Right lobe of liver (tissue), 6 donors: ENCODE measurements around the gene TRIM66. TPM values are rescaled to one million over a fixed set of nuclear protein-coding genes. Genes with fewer than 3 reads are reported as not detected.

Source experiments
- ATAC-seq, 4 donors: fragments of 200-7000 bp; cut with Tn5 transposase; one replicate each; pipeline ENCODE4 v1.9.1; 2020; ENCODE audit warnings: mild to moderate bottlenecking in 4 of 4, moderate library complexity in 4 of 4
- DNase-seq, 3 donors: peaks; one replicate each; pipeline ENCODE4 v3.0.0-alpha.2; 2020
- H3K27ac ChIP-seq, 3 donors: fragments of 200-600 bp; one replicate each; pipeline ENCODE4 v1.8.0; 2022
- H3K27me3 ChIP-seq, 2 donors: fragments of 200-600 bp; one replicate each; pipeline ENCODE4 v1.8.0; 2022
- H3K36me3 ChIP-seq, 4 donors: fragments of 200-600 bp; sonication (generic) in 1 of 4; one replicate each; pipeline versions ENCODE4 v1.5.1 to v1.8.0; 2017 to 2022; ENCODE audit warnings: control low read depth in 1 of 4
- H3K4me1 ChIP-seq, 4 donors: fragments of 200-600 bp; sonication (generic) in 1 of 4; one replicate each; pipeline versions ENCODE4 v1.5.1 to v1.8.0; 2017 to 2022; ENCODE audit warnings: control low read depth in 1 of 4
- H3K4me3 ChIP-seq, 3 donors: fragments of 200-600 bp; one replicate each; pipeline ENCODE4 v1.8.0; 2022
- H3K9me3 ChIP-seq, 4 donors: fragments of 200-600 bp; sonication (generic) in 1 of 4; one replicate each; pipeline versions ENCODE4 v1.5.1 to v1.8.0; 2017 to 2022; ENCODE audit warnings: control low read depth in 1 of 4
- POLR2A ChIP-seq: fragments of 450-650 bp; IDR thresholded peaks from one replicate; pipeline ENCODE4 v1.6.1; 2017; ENCODE audit warnings: antibody characterized with exemption, mild to moderate bottlenecking
- WGBS: methylation state at CpG from one replicate; pipeline ENCODE4 v1.1.6; 2018; ENCODE audit warnings: low coverage, low lambda C conversion rate; ENCODE audit not compliant: insufficient coverage; ENCODE audit errors: missing lambda C conversion rate; 5-methylcytosine and 5-hydroxymethylcytosine counted together
- intact Hi-C, 2 donors: fragments of 100-400 bp; cut with DNase I; formaldehyde crosslinking; loops; one replicate each; pipeline versions ENCODE4 v1.11.2 to v1.14.1; 2022
- total RNA-seq, 6 experiments: library from RNA; depleted of rRNA in 2 of 6; stranded (reverse); fragments of >200 nt in 2 of 6; fragmentation: NEBNext Ultra II Directional in 3 of 6; extraction: Animal tissue kit (Norgen Biotek cat#: 25700) in 3 of 6; gene quantifications; one replicate each; pipeline versions ENCODE4 v1.1.0 to v1.2.4, GENCODE V29; 2016 to 2023
- TF ChIP-seq, protein P1 (sequence below), 4 donors: fragments of 200-600 bp in 3 of 4; fragments of 450-650 bp in 1 of 4; IDR thresholded peaks; one replicate each; pipeline versions ENCODE4 v1.5.1 to v1.8.0; 2016 to 2022; ENCODE audit warnings: antibody characterized with exemption in 4 of 4, mild to moderate bottlenecking in 2 of 4
- donor health status: DM: no; HTN: yes; CAD: no.
- donor health status: DM: no; HTN: no; CAD: no.
- donor health status: DM: no; HTN: no; CAD: no.
- donor health status: DM: no; HTN: yes; CAD: no.
- donor health status: DM: no; HTN: yes; CAD: no.

TRIM66 gene
- total RNA-seq, 6 experiments from 2014 or later: 4.0 to 16.4 (median 6.9) TPM

DNA sequence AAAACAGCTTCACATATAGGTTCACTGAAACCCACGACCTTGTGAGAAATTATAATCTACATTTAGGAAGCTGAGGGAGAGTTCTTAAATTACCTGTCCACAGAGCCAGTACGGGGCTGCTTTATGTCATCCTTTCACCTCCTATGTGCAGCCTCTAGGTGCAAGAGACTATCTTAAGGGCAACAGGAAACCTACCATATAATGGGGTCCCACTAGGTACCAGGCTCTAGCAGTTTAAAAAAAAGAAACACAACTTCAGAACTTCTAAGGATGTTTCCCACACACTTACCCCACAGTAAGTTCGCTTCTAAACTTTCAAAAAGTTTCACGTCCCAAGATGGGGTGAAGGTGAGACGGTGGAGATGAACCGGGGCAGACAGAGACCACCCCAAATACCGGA lies 89.0 kb downstream of the TRIM66 start:
- no peaks in the 10 kb centered on the region for H3K4me1 ChIP-seq
- no peaks in the 10 kb centered on the region for H3K9me3 ChIP-seq
- H3K36me3 ChIP-seq: no peaks in the 10 kb centered on the region
- peak overlapping the region in 2 of 3 donors; percentile 12 to 57 for H3K4me3 ChIP-seq
- intact Hi-C loops: no loop called here
- no peak for TF ChIP-seq POLR2A
- TF ChIP-seq, protein P1, sequence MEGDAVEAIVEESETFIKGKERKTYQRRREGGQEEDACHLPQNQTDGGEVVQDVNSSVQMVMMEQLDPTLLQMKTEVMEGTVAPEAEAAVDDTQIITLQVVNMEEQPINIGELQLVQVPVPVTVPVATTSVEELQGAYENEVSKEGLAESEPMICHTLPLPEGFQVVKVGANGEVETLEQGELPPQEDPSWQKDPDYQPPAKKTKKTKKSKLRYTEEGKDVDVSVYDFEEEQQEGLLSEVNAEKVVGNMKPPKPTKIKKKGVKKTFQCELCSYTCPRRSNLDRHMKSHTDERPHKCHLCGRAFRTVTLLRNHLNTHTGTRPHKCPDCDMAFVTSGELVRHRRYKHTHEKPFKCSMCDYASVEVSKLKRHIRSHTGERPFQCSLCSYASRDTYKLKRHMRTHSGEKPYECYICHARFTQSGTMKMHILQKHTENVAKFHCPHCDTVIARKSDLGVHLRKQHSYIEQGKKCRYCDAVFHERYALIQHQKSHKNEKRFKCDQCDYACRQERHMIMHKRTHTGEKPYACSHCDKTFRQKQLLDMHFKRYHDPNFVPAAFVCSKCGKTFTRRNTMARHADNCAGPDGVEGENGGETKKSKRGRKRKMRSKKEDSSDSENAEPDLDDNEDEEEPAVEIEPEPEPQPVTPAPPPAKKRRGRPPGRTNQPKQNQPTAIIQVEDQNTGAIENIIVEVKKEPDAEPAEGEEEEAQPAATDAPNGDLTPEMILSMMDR (IDR thresholded peaks at IDR 0.05): no peak
- DNase-seq (no peak), ATAC-seq (no peak)
- no peak overlapping the region for H3K27ac ChIP-seq
- WGBS: 16% methylated on average over 7 of the region's 7 CpGs
- peaks cover 0 to 6% of the 10 kb centered on the region in 2 donors for H3K27me3 ChIP-seq

DNA sequence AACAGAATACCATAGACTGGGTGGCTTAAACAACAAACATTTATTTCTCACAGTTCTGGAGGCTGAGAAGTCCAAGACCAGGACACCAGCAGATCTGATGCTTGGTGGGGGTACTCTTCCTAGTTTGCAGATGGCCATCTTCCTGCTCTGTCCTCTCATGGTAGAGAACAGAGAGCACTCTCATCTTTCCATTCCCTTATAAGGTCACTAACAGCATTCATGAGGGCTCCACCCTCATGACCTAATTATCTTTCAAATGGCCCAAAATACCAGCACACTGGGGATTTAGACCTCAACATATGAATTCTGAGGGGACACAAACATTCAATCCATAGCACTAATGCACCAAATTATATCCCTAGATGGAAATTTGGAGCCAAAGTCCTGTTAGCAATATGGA lies 94.5 kb downstream of the TRIM66 start:
- no peak overlapping the region for H3K27ac ChIP-seq
- no peak for TF ChIP-seq POLR2A
- TF ChIP-seq, protein P1 (IDR thresholded peaks at IDR 0.05): no peak
- H3K4me3 ChIP-seq: no peak overlapping the region
- H3K9me3 ChIP-seq: no peaks in the 10 kb centered on the region
- intact Hi-C loops: no loop called here
- DNase-seq: no peak
- ATAC-seq: no peak
- no peaks in the 10 kb centered on the region for H3K27me3 ChIP-seq
- no peaks in the 10 kb centered on the region for H3K36me3 ChIP-seq
- H3K4me1 ChIP-seq: no peaks in the 10 kb centered on the region

DNA sequence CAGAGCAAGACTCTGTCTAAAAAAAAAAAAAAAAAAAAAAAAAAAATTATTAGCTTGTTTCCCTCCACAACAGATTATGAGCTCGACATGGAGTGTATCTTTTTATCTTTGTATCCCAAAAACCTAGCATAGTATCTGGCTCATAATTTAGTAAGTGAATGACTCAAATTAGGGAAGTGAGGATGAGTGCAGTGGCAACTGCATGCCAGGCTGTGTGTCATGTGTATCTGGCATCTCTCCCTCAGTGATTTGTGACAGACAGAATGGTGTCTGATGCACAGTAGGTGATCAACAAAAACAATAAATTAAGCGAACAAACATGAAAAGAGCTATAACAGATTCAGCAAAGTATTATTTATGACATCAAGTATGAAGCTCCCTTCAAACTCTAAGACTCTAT lies 95.7 kb downstream of the TRIM66 start:
- Histone ChIP-seq H3K27ac (no peak overlapping the region), H3K36me3 (no peaks in the 10 kb centered on the region), H3K27me3 (no peaks in the 10 kb centered on the region), H3K4me3 (no peak overlapping the region), H3K4me1 (no peaks in the 10 kb centered on the region), H3K9me3 (no peaks in the 10 kb centered on the region)
- intact Hi-C loops: no loop called here
- no peak for TF ChIP-seq POLR2A
- TF ChIP-seq, protein P1 (IDR thresholded peaks at IDR 0.05): no peak
- WGBS: 70% methylated on average over 2 of the region's 2 CpGs
- ATAC-seq (no peak), DNase-seq (no peak)

GRCh38 chr11:8586184-8586583 lies 96.3 kb downstream of the TRIM66 start:
- H3K27me3 ChIP-seq: no peaks in the 10 kb centered on the region
- no peaks in the 10 kb centered on the region for H3K4me1 ChIP-seq
- H3K4me3 ChIP-seq: no peak overlapping the region
- 17% methylated on average over 1 of the region's 1 CpG for WGBS
- H3K36me3 ChIP-seq: no peaks in the 10 kb centered on the region
- intact Hi-C loops: no loop called here
- ATAC-seq: no peak
- no peak overlapping the region for H3K27ac ChIP-seq
- no peaks in the 10 kb centered on the region for H3K9me3 ChIP-seq
- DNase-seq: no peak
- TF ChIP-seq, protein P1 (IDR thresholded peaks at IDR 0.05): no peak
- TF ChIP-seq POLR2A: no peak

- no peaks in the 10 kb centered on the region for H3K9me3 ChIP-seq
- 73% methylated on average over 2 of the region's 2 CpGs for WGBS
- no peak for TF ChIP-seq POLR2A
- TF ChIP-seq, protein P1 (IDR thresholded peaks at IDR 0.05): no peak
- no peaks in the 10 kb centered on the region for H3K36me3 ChIP-seq
- intact Hi-C loops: no loop called here
- DNase-seq (no peak), ATAC-seq (no peak)
- no peaks in the 10 kb centered on the region for H3K4me1 ChIP-seq
- H3K27ac ChIP-seq: no peak overlapping the region
- H3K27me3 ChIP-seq: no peaks in the 10 kb centered on the region
- H3K4me3 ChIP-seq: no peak overlapping the region
These were observed 98.0 kb downstream of the TRIM66 start for GRCh38 chr11:8584511-8584910.
